ENCODE data around the gene SLC29A4. TPM values are rescaled to one million over a fixed set of nuclear protein-coding genes. Genes with fewer than 3 reads are reported as not detected.

The SLC29A4 gene
- total RNA-seq, 2 experiments from 2014 or later = 0.45 to 0.56 TPM

GRCh38 chr7:5345671-5346070 is 62.9 kb downstream of the SLC29A4 start:
- intact Hi-C loops (cut with micrococcal nuclease) = no loop called here
- Mint-ChIP-seq H3K36me3 (peaks cover 51% of the 10 kb centered on the region), H3K27me3 (no peaks in the 10 kb centered on the region), H3K4me1 (ENCODE audit: low read depth) (no peaks in the 10 kb centered on the region), H3K4me3 (no peak overlapping the region), H3K9me3 (peaks cover 25% of the 10 kb centered on the region), H3K27ac (no peak overlapping the region)
- CTCF ChIA-PET = interaction anchor here (0.6 kb wide), 1 partner anchor 177 kb away, joined by 3 read pairs; no protein-coding TSS in a partner anchor
- DNase-seq = no peak
- POLR2A ChIA-PET = no interaction called here

GRCh38 chr7:5348134-5349004 is 65.6 kb downstream of the SLC29A4 start:
- Mint-ChIP-seq H3K27me3 (no peaks in the 10 kb centered on the region), H3K36me3 (peaks cover 38% of the 10 kb centered on the region), H3K9me3 (peaks cover 16% of the 10 kb centered on the region), H3K27ac (no peak overlapping the region), H3K4me1 (ENCODE audit: low read depth) (no peaks in the 10 kb centered on the region), H3K4me3 (no peak overlapping the region)
- CTCF ChIA-PET = no interaction called here
- POLR2A ChIA-PET = no interaction called here
- no peak for DNase-seq
- intact Hi-C loops (cut with micrococcal nuclease) = no loop called here

GRCh38 chr7:5349005-5349380 is 66.2 kb downstream of the SLC29A4 start:
- no peak overlapping the region for H3K27ac Mint-ChIP-seq
- peaks cover 31% of the 10 kb centered on the region for H3K36me3 Mint-ChIP-seq
- no peaks in the 10 kb centered on the region for H3K4me1 Mint-ChIP-seq (ENCODE audit: low read depth)
- no peak for DNase-seq
- H3K27me3 Mint-ChIP-seq = no peaks in the 10 kb centered on the region
- ChIA-PET POLR2A (no interaction called here), CTCF (no interaction called here)
- intact Hi-C loops (cut with micrococcal nuclease) = no loop called here
- H3K4me3 Mint-ChIP-seq = no peak overlapping the region
- H3K9me3 Mint-ChIP-seq = peaks cover 11% of the 10 kb centered on the region

GRCh38 chr7:5349437-5350173 is 66.9 kb downstream of the SLC29A4 start:
- POLR2A ChIA-PET = no interaction called here
- intact Hi-C loops (cut with micrococcal nuclease) = no loop called here
- CTCF ChIA-PET = no interaction called here
- H3K27ac Mint-ChIP-seq = no peak overlapping the region
- H3K36me3 Mint-ChIP-seq = peaks cover 29% of the 10 kb centered on the region
- peaks cover 4% of the 10 kb centered on the region for H3K4me1 Mint-ChIP-seq (ENCODE audit: low read depth)
- H3K4me3 Mint-ChIP-seq = no peak overlapping the region
- no peak for DNase-seq
- no peaks in the 10 kb centered on the region for H3K27me3 Mint-ChIP-seq
- peaks cover 5% of the 10 kb centered on the region for H3K9me3 Mint-ChIP-seq

- no peak for DNase-seq
- no peaks in the 10 kb centered on the region for H3K27me3 Mint-ChIP-seq
- H3K27ac Mint-ChIP-seq = no peak overlapping the region
- H3K4me3 Mint-ChIP-seq = no peak overlapping the region
- peaks cover 9% of the 10 kb centered on the region for H3K4me1 Mint-ChIP-seq (ENCODE audit: low read depth)
- POLR2A ChIA-PET = no interaction called here
- CTCF ChIA-PET = no interaction called here
- H3K36me3 Mint-ChIP-seq = peaks cover 26% of the 10 kb centered on the region
- H3K9me3 Mint-ChIP-seq = no peaks in the 10 kb centered on the region
- intact Hi-C loops (cut with micrococcal nuclease) = no loop called here
Measured at GRCh38 chr7:5350174-5350463, 67.4 kb downstream of the SLC29A4 start.

- Mint-ChIP-seq H3K36me3 (peaks cover 24% of the 10 kb centered on the region), H3K27ac (no peak overlapping the region), H3K27me3 (no peaks in the 10 kb centered on the region), H3K4me3 (no peak overlapping the region), H3K9me3 (no peaks in the 10 kb centered on the region), H3K4me1 (ENCODE audit: low read depth) (peaks cover 10% of the 10 kb centered on the region)
- ChIA-PET CTCF (no interaction called here), POLR2A (no interaction called here)
- intact Hi-C loops (cut with micrococcal nuclease) = no loop called here
- no peak for DNase-seq
Measured at GRCh38 chr7:5350600-5351385, 68.0 kb downstream of the SLC29A4 start.

- H3K4me3 Mint-ChIP-seq = no peak overlapping the region
- H3K9me3 Mint-ChIP-seq = no peaks in the 10 kb centered on the region
- ChIA-PET CTCF (interaction anchor here (0.6 kb wide), 1 partner anchor 14 kb away, joined by 3 read pairs; no protein-coding TSS in a partner anchor), POLR2A (no interaction called here)
- intact Hi-C loops (cut with micrococcal nuclease) = no loop called here
- no peak for DNase-seq
- no peak overlapping the region for H3K27ac Mint-ChIP-seq
- peaks cover 10% of the 10 kb centered on the region for H3K4me1 Mint-ChIP-seq (ENCODE audit: low read depth)
- no peaks in the 10 kb centered on the region for H3K27me3 Mint-ChIP-seq
- peaks cover 30% of the 10 kb centered on the region for H3K36me3 Mint-ChIP-seq
Measured at GRCh38 chr7:5351507-5352265, 68.9 kb downstream of the SLC29A4 start.

- Mint-ChIP-seq H3K4me3 (no peak overlapping the region), H3K9me3 (no peaks in the 10 kb centered on the region), H3K36me3 (peaks cover 34% of the 10 kb centered on the region), H3K27ac (no peak overlapping the region), H3K4me1 (ENCODE audit: low read depth) (peaks cover 10% of the 10 kb centered on the region), H3K27me3 (no peaks in the 10 kb centered on the region)
- no peak for DNase-seq
- intact Hi-C loops (cut with micrococcal nuclease) = no loop called here
- POLR2A ChIA-PET = no interaction called here
- CTCF ChIA-PET = interaction anchor here (0.6 to 1.0 kb wide), 2 partner anchors 13 kb away, joined by 3 to 5 read pairs; no protein-coding TSS in a partner anchor
Measured at GRCh38 chr7:5352440-5353010, 69.8 kb downstream of the SLC29A4 start.

GRCh38 chr7:5354460-5355232 is 71.9 kb downstream of the SLC29A4 start:
- POLR2A ChIA-PET = interaction anchor here (0.5 to 0.6 kb wide), 2 partner anchors 41 to 154 kb away, joined by 3 to 4 read pairs; no protein-coding TSS in a partner anchor
- no peak for DNase-seq
- no peaks in the 10 kb centered on the region for H3K27me3 Mint-ChIP-seq
- H3K9me3 Mint-ChIP-seq = no peaks in the 10 kb centered on the region
- H3K4me1 Mint-ChIP-seq (ENCODE audit: low read depth) = peaks cover 10% of the 10 kb centered on the region
- intact Hi-C loops (cut with micrococcal nuclease) = no loop called here
- H3K4me3 Mint-ChIP-seq = no peak overlapping the region
- CTCF ChIA-PET = interaction anchor here (1.7 to 1.9 kb wide), 2 partner anchors 10 to 11 kb away, joined by 6 to 7 read pairs; no protein-coding TSS in a partner anchor
- no peak overlapping the region for H3K27ac Mint-ChIP-seq
- peaks cover 39% of the 10 kb centered on the region for H3K36me3 Mint-ChIP-seq
